ENCODE measurements around the gene MED13.

DNA sequence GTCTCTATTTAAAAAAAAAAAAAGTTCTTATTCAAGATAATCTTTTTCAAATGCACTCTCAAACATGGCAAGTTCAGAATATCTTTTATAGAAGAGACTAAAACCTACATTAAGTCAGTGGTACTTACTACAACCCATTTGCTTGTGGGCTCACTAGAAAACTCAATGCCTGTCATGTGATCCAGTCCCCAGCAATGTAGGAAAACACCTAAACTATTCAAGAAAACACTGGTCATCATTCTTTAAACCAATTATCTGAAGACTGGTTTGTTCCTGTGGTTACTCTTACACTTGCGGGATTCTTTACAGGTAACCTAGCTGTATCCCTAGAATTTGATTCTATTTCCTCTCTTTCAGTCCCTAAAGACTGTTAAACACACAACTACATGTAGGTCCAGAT, 19.6 kb downstream of the MED13 start:
- TF ChIP-seq POLR2A (IDR thresholded peaks at IDR 0.05), result no peak
- TF ChIP-seq, protein P1, sequence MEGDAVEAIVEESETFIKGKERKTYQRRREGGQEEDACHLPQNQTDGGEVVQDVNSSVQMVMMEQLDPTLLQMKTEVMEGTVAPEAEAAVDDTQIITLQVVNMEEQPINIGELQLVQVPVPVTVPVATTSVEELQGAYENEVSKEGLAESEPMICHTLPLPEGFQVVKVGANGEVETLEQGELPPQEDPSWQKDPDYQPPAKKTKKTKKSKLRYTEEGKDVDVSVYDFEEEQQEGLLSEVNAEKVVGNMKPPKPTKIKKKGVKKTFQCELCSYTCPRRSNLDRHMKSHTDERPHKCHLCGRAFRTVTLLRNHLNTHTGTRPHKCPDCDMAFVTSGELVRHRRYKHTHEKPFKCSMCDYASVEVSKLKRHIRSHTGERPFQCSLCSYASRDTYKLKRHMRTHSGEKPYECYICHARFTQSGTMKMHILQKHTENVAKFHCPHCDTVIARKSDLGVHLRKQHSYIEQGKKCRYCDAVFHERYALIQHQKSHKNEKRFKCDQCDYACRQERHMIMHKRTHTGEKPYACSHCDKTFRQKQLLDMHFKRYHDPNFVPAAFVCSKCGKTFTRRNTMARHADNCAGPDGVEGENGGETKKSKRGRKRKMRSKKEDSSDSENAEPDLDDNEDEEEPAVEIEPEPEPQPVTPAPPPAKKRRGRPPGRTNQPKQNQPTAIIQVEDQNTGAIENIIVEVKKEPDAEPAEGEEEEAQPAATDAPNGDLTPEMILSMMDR (IDR thresholded peaks at IDR 0.05), result no peak
